Stimulated activated CD4-positive, alpha-beta T cell treated with anti-CD3 and anti-CD28 coated beads, Interleukin-4, amount 100 ng/mL, for 4 hours (primary cell): ENCODE measurements around the gene CHPF.

Experiments used
- DNase-seq, 2 experiments: peaks; one replicate each; pipeline ENCODE4 v3.0.0-alpha.2; 2020

CHPF gene

GRCh38 chr2:219509780-219510511, 33.7 kb downstream of the CHPF start:
- peak; percentile 34 to 41 for DNase-seq

- no peak for DNase-seq
Measured at GRCh38 chr2:219508971-219509779, 34.4 kb downstream of the CHPF start.

GRCh38 chr2:219508444-219508734, 35.2 kb downstream of the CHPF start:
- no peak for DNase-seq

- no peak for DNase-seq
Measured at GRCh38 chr2:219507581-219508443, 35.8 kb downstream of the CHPF start.

- DNase-seq: no peak
Measured at GRCh38 chr2:219506802-219507526, 36.6 kb downstream of the CHPF start.

- no peak for DNase-seq
Measured at GRCh38 chr2:219506153-219506801, 37.3 kb downstream of the CHPF start.

GRCh38 chr2:219505585-219505984, 38.0 kb downstream of the CHPF start:
- DNase-seq: no peak

GRCh38 chr2:219502618-219503017, 41.0 kb downstream of the CHPF start:
- DNase-seq: no peak

- DNase-seq: no peak
Measured at GRCh38 chr2:219501849-219502248, 41.8 kb downstream of the CHPF start.

GRCh38 chr2:219500135-219500534, 43.5 kb downstream of the CHPF start:
- DNase-seq: no peak

- DNase-seq: no peak
Measured at GRCh38 chr2:219499555-219499954, 44.1 kb downstream of the CHPF start.

- no peak for DNase-seq
Measured at GRCh38 chr2:219499058-219499307, 44.6 kb downstream of the CHPF start.

- DNase-seq: peak; percentile 87 to 93
Measured at GRCh38 chr2:219498280-219499057, 45.1 kb downstream of the CHPF start, which contains the start of gene GMPPA. GMPPA (plus strand) TSS chr2:219498891; CDS start chr2:219499976, 1,085 bp downstream.

GRCh38 chr2:219497495-219498279, 45.9 kb downstream of the CHPF start:
- no peak for DNase-seq

GRCh38 chr2:219496825-219497494, 46.6 kb downstream of the CHPF start:
- DNase-seq: no peak

GRCh38 chr2:219496247-219496824, 47.3 kb downstream of the CHPF start:
- DNase-seq: no peak

GRCh38 chr2:219495531-219496122, 48.0 kb downstream of the CHPF start:
- DNase-seq: peak; percentile 40 to 45

- no peak for DNase-seq
Measured at GRCh38 chr2:219494952-219495530, 48.6 kb downstream of the CHPF start.

GRCh38 chr2:219493086-219493485, 50.5 kb downstream of the CHPF start:
- no peak for DNase-seq
